Measurements from ENCODE around the gene LYL1.

Gene LYL1

GRCh38 chr19:13053761-13054625, 48.7 kb downstream of the LYL1 start:
- peak; percentile 95 for DNase-seq

DNA sequence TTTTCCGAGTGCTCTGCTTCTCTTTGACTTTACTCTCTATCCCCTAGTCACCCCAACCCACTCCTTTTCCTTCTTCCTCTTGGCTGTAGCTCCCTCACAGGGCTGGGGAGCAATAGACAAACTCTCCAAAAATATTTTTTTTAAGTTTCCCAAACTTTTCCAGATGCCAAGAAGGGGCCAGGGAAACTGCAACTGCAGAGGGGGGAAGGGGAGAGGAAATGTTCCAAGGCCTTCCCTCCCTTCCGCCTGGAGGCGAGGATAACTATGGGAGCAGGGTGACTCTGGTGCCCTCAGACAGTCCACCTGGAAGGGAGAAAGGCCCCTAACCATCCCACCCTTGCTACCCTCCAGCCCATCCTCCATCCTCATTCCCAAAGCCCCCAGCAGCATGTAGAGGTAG, 49.4 kb downstream of the LYL1 start:
- DNase-seq = peak; percentile 61

- no peak for DNase-seq
These were observed 50.0 kb downstream of the LYL1 start for GRCh38 chr19:13052447-13053175.

DNA sequence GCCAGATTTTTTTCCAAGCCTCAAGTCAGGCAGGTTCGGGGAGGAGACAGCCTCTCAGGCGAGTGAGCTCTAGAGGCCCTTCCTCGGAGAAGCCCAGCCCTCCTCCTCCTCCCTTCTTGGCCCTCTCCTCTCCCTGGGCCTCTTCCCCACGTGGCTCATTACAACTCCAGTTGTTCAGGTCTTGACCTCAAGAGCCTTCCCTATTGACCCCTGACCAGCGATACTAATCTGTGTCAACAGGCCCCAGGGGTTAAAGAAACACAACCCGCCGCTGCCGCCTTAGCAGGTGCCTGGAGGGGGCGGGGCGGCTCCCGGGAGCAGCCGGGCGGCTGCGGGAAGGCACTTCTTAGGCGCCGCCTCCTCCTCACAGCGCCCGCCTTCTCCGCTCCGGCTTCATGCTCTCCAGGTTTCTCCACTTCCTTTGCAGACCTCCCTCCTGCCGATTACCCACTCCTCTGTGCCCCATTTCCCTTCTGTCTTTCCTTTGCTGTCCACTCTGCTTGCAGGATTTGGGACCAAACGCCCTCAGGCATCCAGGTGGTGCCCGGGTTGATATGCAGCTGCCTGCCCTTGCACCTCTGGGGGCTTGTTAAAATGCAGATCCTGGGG, 51.0 kb downstream of the LYL1 start:
- DNase-seq = peak; percentile 28

DNA sequence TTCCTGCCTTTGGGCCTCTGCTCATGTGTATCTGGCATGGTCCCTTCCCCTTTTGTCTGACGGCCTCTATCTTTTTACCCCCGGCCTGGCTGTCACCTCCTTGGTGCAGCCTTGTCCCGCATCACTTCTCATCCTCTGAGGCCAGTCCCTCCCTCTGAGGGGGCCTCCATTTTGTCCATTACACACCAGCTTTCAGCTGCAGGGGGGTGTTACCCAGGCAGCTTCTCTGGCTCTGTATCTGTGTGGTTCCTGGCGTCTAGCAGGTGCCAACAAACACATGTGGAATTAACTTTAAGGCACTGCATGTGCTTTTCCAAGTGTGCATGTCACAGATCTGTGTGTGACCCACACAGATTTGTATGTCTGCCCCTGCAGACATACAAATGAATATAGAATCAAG, 52.4 kb downstream of the LYL1 start:
- DNase-seq = no peak
